ENCODE measurements around the gene XYLT2. TPM values are rescaled to one million over a fixed set of nuclear protein-coding genes. Genes with fewer than 3 reads are reported as not detected.

XYLT2 gene
- total and polyA plus RNA-seq, 10 of the 15 experiments (the other 5 are each of a cell fraction or from before 2014, with no cell fraction given): 0.82 to 20.6 (median 13.0) TPM

- 2% methylated on average over 9 of the region's 9 CpGs for WGBS (ENCODE audit: insufficient coverage, insufficient replicate concordance, low lambda C conversion rate, missing lambda C conversion rate)
- ChIA-PET RAD21 (ENCODE audit: unreplicated experiment) (interaction anchor here (0.7 kb wide), 1 partner anchor 27 kb away, joined by 3 read pairs; no protein-coding TSS in a partner anchor), CTCF (interaction anchor here (0.7 to 1.3 kb wide), 4 partner anchors 9 to 115 kb away, joined by 3 to 4 read pairs (median 4); no protein-coding TSS in a partner anchor), POLR2A (interaction anchor here (0.8 to 1.5 kb wide), 5 partner anchors 9 to 163 kb away, joined by 3 to 5 read pairs (median 3); partner anchors contain the start of gene XYLT2), SMC1A (ENCODE audit: uncharacterized antibody, unreplicated experiment) (interaction anchor here (0.8 to 1.5 kb wide), 3 partner anchors 11 to 127 kb away, joined by 3 to 4 read pairs (median 3); no protein-coding TSS in a partner anchor)
- H3K4me3 ChIP-seq: no peak overlapping the region
- H3K27me3 ChIP-seq (replicated peaks in 1 of 2; ENCODE audit: control insufficient read depth in 2 of 2, insufficient read depth in 2 of 2, low read length in 1 of 2): no peaks in the 10 kb centered on the region
- H3K79me2 ChIP-seq (ENCODE audit: control insufficient read depth, insufficient read depth, low read length): no peaks in the 10 kb centered on the region
- no TSS peak for BruUV-seq (replicated peaks)
- no peaks in the 10 kb centered on the region for H4K20me1 ChIP-seq (ENCODE audit: control insufficient read depth, insufficient read depth)
- H3K4me2 ChIP-seq (ENCODE audit: control insufficient read depth, insufficient read depth): no peak overlapping the region
- peak; percentile 67 for ATAC-seq
- H3K27ac ChIP-seq (ENCODE audit: control insufficient read depth, insufficient read depth): no peak overlapping the region
- intact Hi-C loops (cut with micrococcal nuclease; ENCODE audit: unreplicated experiment) (no loop called here), in situ Hi-C loops (cut with MboI) (no loop called here)
- peak; percentile 27 for DNase-seq (ENCODE audit: low read depth, low spot score)
- no peak overlapping the region for H2AFZ ChIP-seq (ENCODE audit: control insufficient read depth, low read depth, low read length)
- no peak for FAIRE-seq
- H3K9ac ChIP-seq (ENCODE audit: control insufficient read depth, insufficient read depth, low read length): no peak overlapping the region
- no peaks in the 10 kb centered on the region for H3K9me3 ChIP-seq (replicated peaks; ENCODE audit: control insufficient read depth, insufficient read depth, low read length)
- no peaks in the 10 kb centered on the region for H3K36me3 ChIP-seq (ENCODE audit: control insufficient read depth in 2 of 2, insufficient read depth in 2 of 2, low read length in 1 of 2)
- H3K4me1 ChIP-seq (ENCODE audit: control insufficient read depth, insufficient read depth, low read length): peaks cover 3% of the 10 kb centered on the region
- no peak for TF ChIP-seq TBL1XR1 (IDR thresholded peaks at IDR 0.05; ENCODE audit: low read depth, low read length)
- TF ChIP-seq POLR2A (IDR thresholded peaks at IDR 0.05; ENCODE audit: low read depth, low read length): no peak
- no peak for TF ChIP-seq MAX (IDR thresholded peaks at IDR 0.05; ENCODE audit: low read depth, low read length)
- no peak for TF ChIP-seq USF1 (IDR thresholded peaks at IDR 0.05; ENCODE audit: borderline replicate concordance, extremely low read length, insufficient read depth, low read depth, low read length)
- no peak for TF ChIP-seq TAF1 (IDR thresholded peaks at IDR 0.05; ENCODE audit: borderline replicate concordance, low read depth, low read length)
- TF ChIP-seq ZNF687 (IDR thresholded peaks at IDR 0.05): no peak
- TF ChIP-seq RB1 (IDR thresholded peaks at IDR 0.05; ENCODE audit: borderline replicate concordance): no peak
- no peak for TF ChIP-seq RCOR1 (conservative IDR thresholded peaks at IDR 0.05; ENCODE audit: low read depth, low read length)
- peak; percentile 30; the same call in 1 of the 2 replicates for TF ChIP-seq EED (IDR thresholded peaks at IDR 0.05; ENCODE audit: low read depth)
- TF ChIP-seq ZNF384 (IDR thresholded peaks at IDR 0.05; ENCODE audit: borderline replicate concordance, low read depth, low read length): no peak
- no peak for TF ChIP-seq SUZ12 (IDR thresholded peaks at IDR 0.05; ENCODE audit: unreplicated experiment)
- no peak for TF ChIP-seq CHD2 (IDR thresholded peaks at IDR 0.05; ENCODE audit: borderline replicate concordance, low read depth, low read length)
- TF ChIP-seq BACH1 (IDR thresholded peaks at IDR 0.05; ENCODE audit: borderline replicate concordance): peak; percentile 30; the same call in 1 of the 2 replicates
- TF ChIP-seq RFX5 (IDR thresholded peaks at IDR 0.05; ENCODE audit: low read depth, low read length): no peak
- 0 out of 2 replicates have a peak, but pooled peaks have one; percentile 4 for TF ChIP-seq TCF12 (IDR thresholded peaks at IDR 0.05; ENCODE audit: low read depth, low read length)
- no peak for TF ChIP-seq CBX5 (IDR thresholded peaks at IDR 0.05; ENCODE audit: low read depth)
- TF ChIP-seq YY1 (IDR thresholded peaks at IDR 0.05; ENCODE audit: low read depth, low read length): no peak
- peak; percentile 49 for TF ChIP-seq RUNX3 (IDR thresholded peaks at IDR 0.05; ENCODE audit: low read length)
- TF ChIP-seq SMAD1 (IDR thresholded peaks at IDR 0.05; ENCODE audit: low read depth, partially characterized antibody): no peak
- no peak for TF ChIP-seq NBN (IDR thresholded peaks at IDR 0.05)
These were observed 19.0 kb upstream of the XYLT2 start for GRCh38 chr17:50326831-50327364.

Measured in GM12878 (cell line).